Liver (tissue), 9 donors: ENCODE measurements around the gene TTC29. TPM values are rescaled to one million over a fixed set of nuclear protein-coding genes. Genes with fewer than 3 reads are reported as not detected.

Source experiments
- DNase-seq: peaks from one replicate; pipeline ENCODE4 v3.0.0-alpha.2; 2017; ENCODE audit warnings: low spot score
- H3K27ac ChIP-seq, 2 donors: one replicate each; pipeline ENCODE4 v1.7.0; 2013; ENCODE audit warnings: inconsistent platforms in 2 of 2, low read length in 2 of 2, control low read depth in 1 of 2, low read depth in 1 of 2, mild to moderate bottlenecking in 1 of 2
- H3K27me3 ChIP-seq, 4 donors: one replicate each; pipeline versions ENCODE4 v1.6.1 to v1.7.0; 2013; ENCODE audit warnings: low read length in 3 of 4, inconsistent platforms in 1 of 4, mild to moderate bottlenecking in 1 of 4, moderate library complexity in 1 of 4; ENCODE audit not compliant: control insufficient read depth in 4 of 4, insufficient read depth in 4 of 4
- H3K36me3 ChIP-seq, 4 donors: one replicate each; pipeline versions ENCODE4 v1.6.1 to v1.7.0; 2013; ENCODE audit warnings: low read length in 3 of 4, mild to moderate bottlenecking in 3 of 4, low read depth in 1 of 4, moderate library complexity in 1 of 4; ENCODE audit not compliant: control insufficient read depth in 4 of 4, insufficient read depth in 3 of 4
- H3K4me1 ChIP-seq, 4 donors: one replicate each; pipeline versions ENCODE4 v1.6.1 to v1.7.0; 2013; ENCODE audit warnings: low read length in 3 of 4, mild to moderate bottlenecking in 3 of 4, moderate library complexity in 1 of 4; ENCODE audit not compliant: control insufficient read depth in 4 of 4, insufficient read depth in 4 of 4
- H3K4me3 ChIP-seq, 3 donors: one replicate each; pipeline versions ENCODE4 v1.6.1 to v1.7.0; 2013; ENCODE audit warnings: low read length in 3 of 3, control low read depth in 1 of 3, low read depth in 1 of 3, mild to moderate bottlenecking in 1 of 3
- H3K9ac ChIP-seq, 2 donors: one replicate each; pipeline ENCODE4 v1.7.0; 2013; ENCODE audit warnings: low read length in 2 of 2, mild to moderate bottlenecking in 2 of 2, moderate library complexity in 2 of 2, control low read depth in 1 of 2, low read depth in 1 of 2
- H3K9me3 ChIP-seq, 4 donors: one replicate each; pipeline versions ENCODE4 v1.6.1 to v1.7.0; 2013; ENCODE audit warnings: low read length in 3 of 4; ENCODE audit not compliant: control insufficient read depth in 4 of 4
- ATF3 ChIP-seq: IDR thresholded peaks from 2 replicates; pipeline ENCODE4 v1.6.1; 2016; ENCODE audit warnings: antibody characterized with exemption
- CTCF ChIP-seq: fragments of 150-350 bp; IDR thresholded peaks from 2 replicates; pipeline ENCODE4 v1.5.1; 2017; ENCODE audit warnings: improper control_type of control experiment, low read depth, low read length; ENCODE audit not compliant: missing input control
- EGR1 ChIP-seq, 2 donors: IDR thresholded peaks; 2 replicates each; pipeline ENCODE4 v1.6.1; 2016 to 2018; ENCODE audit warnings: antibody characterized with exemption in 2 of 2, low read depth in 2 of 2
- FOXA1 ChIP-seq: IDR thresholded peaks from 2 replicates; pipeline ENCODE4 v1.6.1; 2016; ENCODE audit warnings: antibody characterized with exemption
- FOXA2 ChIP-seq: IDR thresholded peaks from 2 replicates; pipeline ENCODE4 v1.6.1; 2016; ENCODE audit warnings: antibody characterized with exemption
- GABPA ChIP-seq, 2 donors: IDR thresholded peaks in 1 of 2; conservative IDR thresholded peaks in 1 of 2; 2 replicates each; pipeline ENCODE4 v1.6.1; 2016; ENCODE audit warnings: antibody characterized with exemption in 2 of 2, mild to moderate bottlenecking in 1 of 2, moderate library complexity in 1 of 2
- HNF4A ChIP-seq, 2 donors: conservative IDR thresholded peaks; 2 replicates each; pipeline ENCODE4 v1.6.1; 2016; ENCODE audit warnings: antibody characterized with exemption in 2 of 2, mild to moderate bottlenecking in 2 of 2
- HNF4G ChIP-seq: IDR thresholded peaks from 2 replicates; pipeline ENCODE4 v1.6.1; 2016; ENCODE audit warnings: antibody characterized with exemption
- JUND ChIP-seq, 2 donors: IDR thresholded peaks; 2 replicates each; pipeline ENCODE4 v1.6.1; 2016; ENCODE audit warnings: antibody characterized with exemption in 2 of 2
- MAX ChIP-seq: IDR thresholded peaks from 2 replicates; pipeline ENCODE4 v1.6.1; 2016; ENCODE audit warnings: antibody characterized with exemption
- NR2F2 ChIP-seq: IDR thresholded peaks from 2 replicates; pipeline ENCODE4 v1.6.1; 2016; ENCODE audit warnings: antibody characterized with exemption
- RAD21 ChIP-seq, 2 donors: IDR thresholded peaks; 2 replicates each; pipeline ENCODE4 v1.6.1; 2016; ENCODE audit warnings: antibody characterized with exemption in 2 of 2, mild to moderate bottlenecking in 2 of 2
- REST ChIP-seq: IDR thresholded peaks from 2 replicates; pipeline ENCODE4 v1.6.1; 2016; ENCODE audit warnings: antibody characterized with exemption, mild to moderate bottlenecking
- RXRA ChIP-seq, 2 donors: IDR thresholded peaks; 2 replicates each; pipeline ENCODE4 v1.6.1; 2017 to 2018; ENCODE audit warnings: antibody characterized with exemption in 2 of 2, mild to moderate bottlenecking in 1 of 2
- SP1 ChIP-seq: IDR thresholded peaks from 2 replicates; pipeline ENCODE4 v1.6.1; 2018; ENCODE audit warnings: antibody characterized with exemption, mild to moderate bottlenecking
- TAF1 ChIP-seq: conservative IDR thresholded peaks from 2 replicates; pipeline ENCODE4 v1.6.1; 2016; ENCODE audit warnings: antibody characterized with exemption, mild to moderate bottlenecking
- YY1 ChIP-seq: IDR thresholded peaks from 2 replicates; pipeline ENCODE4 v1.6.1; 2016; ENCODE audit warnings: antibody characterized with exemption, mild to moderate bottlenecking
- ZBTB33 ChIP-seq: IDR thresholded peaks from 2 replicates; pipeline ENCODE4 v1.6.1; 2016; ENCODE audit warnings: antibody characterized with exemption
- WGBS: extraction: QIAGEN DNeasy Blood & Tissue Kit; methylation state at CpG from one replicate; pipeline ENCODE4 v1.1.7; 2013; 5-methylcytosine and 5-hydroxymethylcytosine counted together
- polyA plus RNA-seq, 2 donors: library from polyadenylated mRNA; stranded (reverse) in 1 of 2; unstranded in 1 of 2; fragments of 200-250 nt in 1 of 2; fragments of >200 nt in 1 of 2; fragmentation: Nextera tagmentation in 1 of 2; extraction: Ambion mirVana in 1 of 2; gene quantifications; one replicate each; pipeline versions ENCODE4 v1.2.1 to v1.2.3, GENCODE V29; 2013 to 2015
- total RNA-seq, 2 donors: library from RNA; depleted of rRNA; stranded (reverse); fragments of >200 nt; gene quantifications; one replicate each; pipeline ENCODE4 v1.2.3, GENCODE V29; 2014
- donor health status: healthy.
- donor health status: healthy.
- donor health status: healthy.
- donor health status: healthy.
- donor health status: healthy.

The TTC29 gene
- total and polyA plus RNA-seq, 4 donors = not detected

GRCh38 chr4:146790515-146790914 lies 155.1 kb downstream of the TTC29 start:
- Histone ChIP-seq H3K36me3 (no peaks in the 10 kb centered on the region), H3K4me1 (no peaks in the 10 kb centered on the region), H3K27ac (no peak overlapping the region), H3K4me3 (no peak overlapping the region), H3K9me3 (no peaks in the 10 kb centered on the region), H3K9ac (no peak overlapping the region), H3K27me3 (peaks cover 0 to 1% (median 0%) of the 10 kb centered on the region in 4 donors)
- DNase-seq = no peak
- TF ChIP-seq SP1 (no peak), JUND (IDR thresholded peaks at IDR 0.05) (no peak), TAF1 (no peak), NR2F2 (no peak), EGR1 (IDR thresholded peaks at IDR 0.05; ENCODE audit: low read depth in 2 of 2) (no peak), RXRA (IDR thresholded peaks at IDR 0.05) (no peak), ZBTB33 (no peak), YY1 (no peak), CTCF (no peak), ATF3 (no peak), HNF4G (no peak), RAD21 (IDR thresholded peaks at IDR 0.05) (no peak), GABPA (IDR thresholded peaks at IDR 0.05 in 1 of 2, conservative IDR thresholded peaks at IDR 0.05 in 1 of 2) (no peak), FOXA1 (no peak), REST (no peak), MAX (no peak), FOXA2 (no peak), HNF4A (conservative IDR thresholded peaks at IDR 0.05) (no peak)

GRCh38 chr4:146787731-146788130 lies 157.9 kb downstream of the TTC29 start:
- TF ChIP-seq ZBTB33 (no peak), JUND (IDR thresholded peaks at IDR 0.05) (no peak), TAF1 (no peak), YY1 (no peak), GABPA (IDR thresholded peaks at IDR 0.05 in 1 of 2, conservative IDR thresholded peaks at IDR 0.05 in 1 of 2) (no peak), FOXA1 (no peak), RXRA (IDR thresholded peaks at IDR 0.05) (no peak), CTCF (no peak), HNF4G (no peak), MAX (no peak), FOXA2 (no peak), SP1 (no peak)
- no peak for DNase-seq
- 15% methylated on average over 3 of the region's 3 CpGs for WGBS
- peaks cover 0 to 1% (median 0%) of the 10 kb centered on the region in 4 donors for H3K27me3 ChIP-seq
- H3K36me3 ChIP-seq = no peaks in the 10 kb centered on the region
- no peaks in the 10 kb centered on the region for H3K4me1 ChIP-seq
- H3K9ac ChIP-seq = no peak overlapping the region
- no peak overlapping the region for H3K27ac ChIP-seq
- H3K9me3 ChIP-seq = no peaks in the 10 kb centered on the region
- H3K4me3 ChIP-seq = no peak overlapping the region
